ENCODE measurements around the gene CFAP161.

DNA sequence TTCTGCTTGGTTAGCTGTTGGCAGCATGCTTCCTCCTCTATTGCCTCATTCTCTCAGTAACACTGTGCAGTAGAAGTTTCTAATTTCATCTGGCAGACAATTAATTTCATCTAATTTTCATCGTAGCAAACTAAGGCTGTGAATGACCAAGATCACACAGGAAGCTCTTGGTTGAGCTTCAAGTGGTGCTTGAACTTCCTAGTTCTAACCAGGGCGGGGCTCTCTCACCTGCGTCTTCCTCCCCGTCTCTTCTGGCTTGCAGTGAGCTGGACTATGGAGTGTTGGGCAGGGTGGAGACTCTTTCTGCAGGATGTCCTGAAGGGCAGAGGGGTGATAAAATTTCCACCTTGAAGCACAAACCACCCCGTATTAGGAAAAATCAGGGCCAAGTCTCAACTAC, 60.7 kb downstream of the CFAP161 start:
- TF ChIP-seq EZH2 (IDR thresholded peaks at IDR 0.05; ENCODE audit: insufficient read depth, poor library complexity, severe bottlenecking) (no peak), EZH2phosphoT487 (IDR thresholded peaks at IDR 0.05; ENCODE audit: insufficient read depth, low read depth) (no peak)

Data from GM23248 (cell line).